Umbilical cord (tissue), 2 donors: ENCODE results near the gene CD320. TPM values are rescaled to one million over a fixed set of nuclear protein-coding genes. Genes with fewer than 3 reads are reported as not detected.

Experiments
- DNase-seq: peaks from one replicate; pipeline ENCODE4 v3.0.0-alpha.2; 2015; ENCODE audit warnings: low spot score
- total RNA-seq: library from RNA; depleted of rRNA; stranded (reverse); fragments of >200 nt; gene quantifications from one replicate; pipeline ENCODE4 v1.2.3, GENCODE V29; 2014; ENCODE audit warnings: low replicate concordance; ENCODE audit not compliant: insufficient read depth

Gene CD320
- total RNA-seq, 1 donor from 2014 or later = 4.1 TPM

GRCh38 chr19:8255426-8256125, 52.6 kb downstream of the CD320 start:
- no peak for DNase-seq

- no peak for DNase-seq
Measured at GRCh38 chr19:8254286-8255001, 53.7 kb downstream of the CD320 start.

GRCh38 chr19:8253678-8254077, 54.5 kb downstream of the CD320 start:
- DNase-seq = no peak

GRCh38 chr19:8252922-8253589, 55.1 kb downstream of the CD320 start:
- DNase-seq = peak; percentile 78

Other genes with a start within 250 kb of the CD320 start
- gene FBN3, start 158.8 kb downstream of the CD320 start, total RNA-seq = under 0.01 TPM
- 17.8 TPM for gene CERS4, start 99.0 kb downstream of the CD320 start, total RNA-seq
- not detected for gene NDUFA7, start 13.0 kb upstream of the CD320 start, total RNA-seq
- 424 TPM for gene RPS28, start 13.1 kb upstream of the CD320 start, total RNA-seq
- 3.9 TPM for gene KANK3, start 34.9 kb upstream of the CD320 start, total RNA-seq
- 5.3 TPM for gene ANGPTL4, start 55.8 kb upstream of the CD320 start, total RNA-seq
- 42.6 TPM for gene RAB11B, start 82.0 kb upstream of the CD320 start, total RNA-seq
- 77.0 TPM for gene MARCHF2, start 104.9 kb upstream of the CD320 start, total RNA-seq
- gene HNRNPM, start 136.6 kb upstream of the CD320 start, total RNA-seq = 109 TPM
- gene PRAM1, start 194.3 kb upstream of the CD320 start, total RNA-seq = 0.72 TPM
- gene ZNF414, start 205.8 kb upstream of the CD320 start, total RNA-seq = 6.3 TPM